Measurements from ENCODE around the gene MAD1L1.
"Not testable (repeated sequence)": the region's sequence is repeated elsewhere in the genome, so short reads cannot be mapped to it uniquely, and the experiment has no call there.

MAD1L1 gene

GRCh38 chr7:1977059-1977875 lies 255.5 kb downstream of the MAD1L1 start:
- no peak for DNase-seq

GRCh38 chr7:1976521-1976920 lies 256.2 kb downstream of the MAD1L1 start:
- DNase-seq: not testable (repeated sequence)

- DNase-seq: no peak
These were observed 257.2 kb downstream of the MAD1L1 start for GRCh38 chr7:1975581-1975980.

GRCh38 chr7:1975179-1975578 lies 257.6 kb downstream of the MAD1L1 start:
- no peak for DNase-seq

GRCh38 chr7:1974290-1975101 lies 258.2 kb downstream of the MAD1L1 start:
- DNase-seq: no peak

DNA sequence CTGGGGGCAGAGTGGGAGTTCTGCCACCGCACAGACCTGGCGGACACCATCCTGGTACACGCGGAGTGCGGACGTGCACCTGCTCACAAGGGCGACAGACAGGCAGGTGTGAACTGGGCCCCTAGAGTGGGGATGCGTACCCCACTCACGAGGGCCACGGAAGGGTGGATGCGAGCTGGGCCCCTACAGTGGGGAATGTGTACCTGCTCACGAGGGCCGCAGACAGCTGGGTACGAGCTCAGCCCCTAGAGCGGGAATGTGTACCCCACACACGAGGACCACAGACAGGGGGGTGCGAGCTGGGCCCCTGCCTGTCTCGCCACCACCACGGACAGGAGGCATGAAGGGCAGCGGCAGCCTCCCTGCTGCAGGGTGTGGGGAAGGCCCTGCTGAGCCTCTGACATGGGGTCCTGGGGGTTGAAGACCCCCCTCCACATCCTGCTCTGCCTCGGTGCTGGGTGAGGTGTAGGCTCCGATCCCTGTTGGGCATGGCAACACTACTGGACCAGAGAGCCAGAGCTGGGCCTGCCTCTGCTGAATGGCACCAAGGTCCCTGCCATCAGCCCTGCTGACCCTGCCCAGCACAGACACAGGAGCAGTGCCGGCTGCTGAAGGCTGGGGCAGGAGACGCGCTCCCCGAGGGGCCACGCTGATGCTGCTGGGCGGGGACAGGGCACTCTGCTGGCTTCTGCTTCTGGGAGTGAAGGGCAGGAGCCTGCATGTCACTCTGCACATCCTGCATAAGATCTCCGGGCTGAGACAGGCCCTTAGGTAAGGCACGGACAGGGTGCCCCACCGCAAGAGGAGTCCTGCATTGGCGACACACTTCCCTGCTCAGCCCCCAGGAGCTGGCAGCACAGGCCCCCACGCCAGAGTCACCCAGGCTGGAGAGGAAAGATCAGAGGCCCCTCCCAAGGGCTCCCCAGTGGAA lies 259.2 kb downstream of the MAD1L1 start:
- no peak for DNase-seq

GRCh38 chr7:1972744-1973143 lies 260.0 kb downstream of the MAD1L1 start:
- no peak for DNase-seq

GRCh38 chr7:1971946-1972654 lies 260.6 kb downstream of the MAD1L1 start:
- no peak for DNase-seq

- no peak for DNase-seq
These were observed 261.9 kb downstream of the MAD1L1 start for GRCh38 chr7:1970895-1971294.

DNA sequence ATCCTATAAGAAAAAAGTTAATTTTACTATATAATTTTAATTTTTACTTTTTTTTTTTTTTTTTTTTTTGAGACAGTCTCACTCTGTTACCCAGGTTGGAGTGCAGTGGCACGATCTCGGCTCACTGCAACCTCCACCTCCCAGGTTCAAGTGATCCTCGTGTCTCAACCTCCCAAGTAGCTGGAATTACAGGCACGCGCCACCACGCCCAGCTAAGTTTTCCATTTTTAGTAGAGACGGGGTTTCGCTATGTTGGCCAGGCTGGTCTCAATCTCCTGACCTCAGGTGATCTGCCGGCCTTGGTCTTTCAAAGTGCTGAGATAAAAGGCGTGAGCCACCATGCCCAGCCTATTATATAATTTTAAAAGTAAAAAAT lies 262.5 kb downstream of the MAD1L1 start:
- DNase-seq: not testable (repeated sequence)

DNA sequence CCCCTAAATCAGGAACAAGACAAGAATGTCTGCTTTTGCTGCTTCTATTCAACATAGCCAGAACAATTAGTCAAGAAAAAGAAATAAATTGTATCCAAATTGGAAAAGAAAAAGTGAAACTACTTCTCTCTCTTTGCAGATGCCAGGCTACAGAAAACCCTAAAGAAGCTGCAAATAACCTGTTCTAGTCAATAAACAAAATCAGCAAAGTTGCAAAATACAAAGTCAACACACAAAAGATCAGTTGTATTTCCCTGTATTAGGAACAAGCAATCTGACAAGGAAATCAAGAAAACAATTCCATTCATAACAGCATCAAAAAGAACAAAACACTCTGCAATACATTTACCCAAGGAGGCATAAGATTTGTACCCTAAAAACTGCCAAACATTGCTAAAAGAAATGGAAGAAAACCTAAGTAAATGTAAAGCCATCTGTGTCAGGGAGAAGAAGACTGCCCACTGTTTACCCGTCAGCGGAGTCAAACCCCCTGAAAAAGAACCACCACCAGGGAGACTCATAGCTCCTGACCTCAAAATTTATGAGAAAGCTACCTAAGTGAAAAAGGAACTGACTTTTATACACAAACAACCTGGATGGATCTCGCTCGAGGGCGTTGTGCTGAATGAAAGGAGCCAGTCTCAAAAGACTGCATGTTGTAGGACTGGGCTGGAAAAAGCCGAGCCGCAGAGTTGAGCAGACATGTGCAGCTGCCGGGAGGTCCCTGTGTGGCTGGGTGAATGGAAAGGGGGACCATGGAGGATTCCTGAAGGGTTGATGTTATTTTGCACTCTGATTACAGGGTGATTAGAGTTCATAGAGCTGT lies 263.1 kb downstream of the MAD1L1 start:
- no peak for DNase-seq

- no peak for DNase-seq
These were observed 264.2 kb downstream of the MAD1L1 start for GRCh38 chr7:1968397-1969111.

GRCh38 chr7:1967512-1968396 lies 265.0 kb downstream of the MAD1L1 start:
- DNase-seq: no peak

GRCh38 chr7:1966631-1967200 lies 266.0 kb downstream of the MAD1L1 start:
- no peak for DNase-seq

DNA sequence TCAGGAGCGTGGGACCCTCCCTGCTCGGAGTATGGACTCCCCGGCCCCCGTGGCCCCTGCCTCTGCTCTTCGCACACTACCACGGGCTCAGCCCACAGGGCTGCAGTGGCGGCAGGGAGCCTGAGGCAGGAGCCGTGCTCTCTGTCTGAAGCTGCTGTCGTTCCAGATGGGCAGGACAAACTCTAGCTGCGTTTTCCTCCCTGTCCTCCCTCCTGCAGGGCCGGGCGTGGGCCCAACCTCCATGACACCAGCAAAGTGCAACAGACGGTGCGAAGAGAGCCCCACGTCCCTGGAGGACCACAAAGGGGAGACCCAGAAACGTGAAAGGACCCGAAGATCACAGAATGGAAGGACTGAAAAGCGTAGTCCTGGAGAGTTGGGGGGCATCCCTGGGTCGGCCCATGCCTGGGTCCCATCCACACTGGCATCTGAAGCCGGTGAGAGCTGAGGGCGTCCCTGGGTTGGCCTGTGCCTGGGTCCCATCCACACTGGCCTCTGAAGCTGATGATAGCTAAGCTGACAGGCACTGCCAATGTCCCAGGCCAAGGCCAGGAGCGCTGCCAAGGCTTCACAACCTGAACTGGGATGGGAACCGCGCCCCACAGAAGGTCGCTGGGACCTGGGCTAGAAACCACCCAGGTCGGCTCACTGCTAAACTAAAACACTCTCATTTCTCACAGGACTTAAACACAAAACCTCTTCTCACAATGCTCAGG lies 267.0 kb downstream of the MAD1L1 start:
- no peak for DNase-seq

GRCh38 chr7:1964913-1965578 lies 267.7 kb downstream of the MAD1L1 start:
- DNase-seq: no peak

DNA sequence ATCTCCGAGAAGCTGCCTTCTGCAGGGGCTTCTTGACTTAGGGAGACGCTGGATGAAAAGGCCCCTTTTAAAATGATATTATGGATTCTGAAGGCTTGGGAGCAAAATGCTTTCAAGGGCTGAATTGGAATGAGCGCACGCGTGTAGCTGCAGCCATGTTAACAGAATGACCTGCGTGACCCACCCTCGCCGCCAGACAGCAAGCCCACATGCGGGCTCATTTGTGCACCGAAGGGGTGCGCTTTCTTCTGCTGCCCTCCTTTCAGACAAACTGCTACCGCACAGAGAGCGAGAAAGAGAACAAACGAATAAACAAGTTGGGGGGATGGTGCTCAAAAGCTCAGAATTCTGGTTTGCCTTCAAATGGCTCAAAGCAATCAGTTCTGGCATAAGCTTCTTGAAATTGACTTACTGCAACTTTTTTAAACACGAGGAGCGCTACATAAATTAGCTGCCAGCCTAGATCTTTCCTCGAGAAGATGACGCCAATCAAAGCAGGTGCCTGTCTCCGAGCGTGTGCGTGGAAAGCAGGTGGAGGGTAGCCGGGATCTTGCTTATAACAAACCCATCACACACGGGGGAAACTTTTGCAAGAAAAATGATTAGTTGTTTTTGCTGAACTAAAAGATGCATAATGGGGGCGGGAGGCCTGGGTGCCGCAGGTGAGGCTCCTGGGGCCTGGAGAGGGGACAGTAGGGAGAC lies 268.4 kb downstream of the MAD1L1 start:
- DNase-seq: no peak
